Osteocyte (in vitro differentiated cells): Measurements from ENCODE around the gene RALBP1. TPM values are rescaled to one million over a fixed set of nuclear protein-coding genes. Genes with fewer than 3 reads are reported as not detected.
"Not testable (repeated sequence)": the region's sequence is repeated elsewhere in the genome, so short reads cannot be mapped to it uniquely, and the experiment has no call there.

ENCODE experiments used
- DNase-seq: peaks from one replicate; pipeline ENCODE4 v3.0.0; 2021; ENCODE audit warnings: mixed read lengths; ENCODE audit not compliant: unreplicated experiment; ENCODE audit errors: extremely low spot score
- H3K27ac Mint-ChIP-seq: one replicate; pipeline ENCODE4 v1.8.0; 2021; ENCODE audit warnings: mild to moderate bottlenecking, mixed read lengths; ENCODE audit not compliant: unreplicated experiment
- H3K27me3 Mint-ChIP-seq: one replicate; pipeline ENCODE4 v1.8.0; 2021; ENCODE audit warnings: mixed read lengths; ENCODE audit not compliant: unreplicated experiment
- H3K36me3 Mint-ChIP-seq: one replicate; pipeline ENCODE4 v1.8.0; 2021; ENCODE audit warnings: mixed read lengths; ENCODE audit not compliant: unreplicated experiment
- H3K4me1 Mint-ChIP-seq: one replicate; pipeline ENCODE4 v1.8.0; 2021; ENCODE audit warnings: mixed read lengths; ENCODE audit not compliant: unreplicated experiment
- H3K4me3 Mint-ChIP-seq: one replicate; pipeline ENCODE4 v1.8.0; 2021; ENCODE audit warnings: mild to moderate bottlenecking, moderate library complexity, mixed read lengths; ENCODE audit not compliant: unreplicated experiment
- H3K9me3 Mint-ChIP-seq: one replicate; pipeline ENCODE4 v1.8.0; 2021; ENCODE audit warnings: mixed read lengths; ENCODE audit not compliant: unreplicated experiment
- total RNA-seq: library from RNA; stranded (reverse); gene quantifications from 2 replicates; pipeline ENCODE4 v1.2.1, GENCODE V29; 2021
- TF ChIP-seq, protein P1 (sequence below): fragments of 200-600 bp; sonication (generic); IDR thresholded peaks from 2 replicates; pipeline ENCODE4 v1.5.0; 2021; ENCODE audit warnings: antibody characterized with exemption, mild to moderate bottlenecking, moderate library complexity

The RALBP1 gene
- total RNA-seq, 1 donor from 2014 or later: 50.9 TPM

DNA sequence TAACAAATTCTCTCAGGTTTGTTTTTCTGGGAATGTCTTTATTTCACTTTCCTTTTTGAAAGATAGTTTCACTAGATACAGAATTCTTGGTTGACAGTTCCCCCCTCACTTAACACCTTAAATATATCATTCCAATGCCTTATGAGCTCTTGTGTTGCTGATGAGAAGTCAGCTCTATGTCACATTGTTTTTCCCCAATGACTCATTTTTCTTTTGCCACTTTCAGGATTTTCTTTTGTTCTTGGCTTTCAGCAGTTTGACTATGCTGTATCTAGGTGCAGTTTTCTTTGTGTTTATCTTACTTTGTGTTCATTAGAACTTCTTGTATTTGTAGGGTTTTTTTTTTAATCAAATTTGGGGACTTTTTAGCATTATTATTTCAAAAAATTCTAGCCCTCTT, 5.6 kb upstream of the RALBP1 start:
- H3K9me3 Mint-ChIP-seq: peaks cover 29% of the 10 kb centered on the region
- TF ChIP-seq, protein P1, sequence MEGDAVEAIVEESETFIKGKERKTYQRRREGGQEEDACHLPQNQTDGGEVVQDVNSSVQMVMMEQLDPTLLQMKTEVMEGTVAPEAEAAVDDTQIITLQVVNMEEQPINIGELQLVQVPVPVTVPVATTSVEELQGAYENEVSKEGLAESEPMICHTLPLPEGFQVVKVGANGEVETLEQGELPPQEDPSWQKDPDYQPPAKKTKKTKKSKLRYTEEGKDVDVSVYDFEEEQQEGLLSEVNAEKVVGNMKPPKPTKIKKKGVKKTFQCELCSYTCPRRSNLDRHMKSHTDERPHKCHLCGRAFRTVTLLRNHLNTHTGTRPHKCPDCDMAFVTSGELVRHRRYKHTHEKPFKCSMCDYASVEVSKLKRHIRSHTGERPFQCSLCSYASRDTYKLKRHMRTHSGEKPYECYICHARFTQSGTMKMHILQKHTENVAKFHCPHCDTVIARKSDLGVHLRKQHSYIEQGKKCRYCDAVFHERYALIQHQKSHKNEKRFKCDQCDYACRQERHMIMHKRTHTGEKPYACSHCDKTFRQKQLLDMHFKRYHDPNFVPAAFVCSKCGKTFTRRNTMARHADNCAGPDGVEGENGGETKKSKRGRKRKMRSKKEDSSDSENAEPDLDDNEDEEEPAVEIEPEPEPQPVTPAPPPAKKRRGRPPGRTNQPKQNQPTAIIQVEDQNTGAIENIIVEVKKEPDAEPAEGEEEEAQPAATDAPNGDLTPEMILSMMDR: no peak
- H3K27me3 Mint-ChIP-seq: peaks cover 19% of the 10 kb centered on the region
- H3K4me3 Mint-ChIP-seq: no peak overlapping the region
- H3K4me1 Mint-ChIP-seq: peaks cover 8% of the 10 kb centered on the region
- H3K36me3 Mint-ChIP-seq: peaks cover 3% of the 10 kb centered on the region
- DNase-seq: no peak
- no peak overlapping the region for H3K27ac Mint-ChIP-seq

DNA sequence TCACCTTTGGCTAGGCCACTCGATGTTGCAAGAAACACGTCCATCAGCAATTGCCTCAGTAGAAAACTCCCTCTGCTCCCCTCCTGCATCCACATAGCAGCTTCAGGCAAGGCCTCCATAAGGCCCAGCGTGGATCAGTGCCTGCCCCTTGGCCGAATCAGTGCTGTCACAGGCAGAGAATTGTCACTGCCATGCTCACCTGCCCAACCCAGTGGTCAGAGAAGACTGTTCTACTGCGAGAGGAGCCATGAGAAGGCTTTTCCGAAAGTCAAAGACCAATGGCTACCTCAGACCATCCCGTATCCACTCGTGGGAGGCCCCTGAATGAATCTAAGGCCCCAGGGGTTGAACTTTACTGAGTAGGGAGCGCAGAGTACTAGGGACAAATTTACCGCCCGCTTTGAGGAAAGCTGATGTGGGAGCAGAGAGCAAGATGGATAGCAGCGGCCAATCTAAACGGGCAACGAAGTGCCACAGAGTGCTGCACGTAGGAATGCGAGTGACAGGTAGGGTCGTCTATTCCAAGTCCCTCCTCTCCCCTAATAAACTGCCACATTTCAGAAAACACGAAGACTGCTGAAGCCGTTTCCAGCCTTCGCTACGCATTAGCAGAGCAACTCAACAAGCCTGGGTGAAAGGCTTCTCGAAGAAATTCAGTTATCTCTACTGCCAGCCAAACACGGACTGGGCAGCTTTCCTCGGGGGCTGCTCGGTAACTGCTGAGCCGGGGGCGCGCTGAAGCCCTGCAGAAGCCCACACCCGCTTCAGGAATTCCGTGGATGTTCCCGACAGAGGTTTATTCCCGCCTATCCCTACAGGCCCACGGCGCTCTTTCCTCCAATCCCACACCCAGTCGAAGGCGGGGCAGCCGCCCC, 968 bp upstream of the RALBP1 start:
- DNase-seq: no peak
- peaks cover 2% of the 10 kb centered on the region for H3K36me3 Mint-ChIP-seq
- peaks cover 12% of the 10 kb centered on the region for H3K27me3 Mint-ChIP-seq
- peaks cover 26% of the 10 kb centered on the region for H3K4me1 Mint-ChIP-seq
- TF ChIP-seq, protein P1: no peak
- peak overlapping the region; percentile 94 for H3K27ac Mint-ChIP-seq
- H3K9me3 Mint-ChIP-seq: peaks cover 9% of the 10 kb centered on the region
- H3K4me3 Mint-ChIP-seq: peak overlapping the region; percentile 86

DNA sequence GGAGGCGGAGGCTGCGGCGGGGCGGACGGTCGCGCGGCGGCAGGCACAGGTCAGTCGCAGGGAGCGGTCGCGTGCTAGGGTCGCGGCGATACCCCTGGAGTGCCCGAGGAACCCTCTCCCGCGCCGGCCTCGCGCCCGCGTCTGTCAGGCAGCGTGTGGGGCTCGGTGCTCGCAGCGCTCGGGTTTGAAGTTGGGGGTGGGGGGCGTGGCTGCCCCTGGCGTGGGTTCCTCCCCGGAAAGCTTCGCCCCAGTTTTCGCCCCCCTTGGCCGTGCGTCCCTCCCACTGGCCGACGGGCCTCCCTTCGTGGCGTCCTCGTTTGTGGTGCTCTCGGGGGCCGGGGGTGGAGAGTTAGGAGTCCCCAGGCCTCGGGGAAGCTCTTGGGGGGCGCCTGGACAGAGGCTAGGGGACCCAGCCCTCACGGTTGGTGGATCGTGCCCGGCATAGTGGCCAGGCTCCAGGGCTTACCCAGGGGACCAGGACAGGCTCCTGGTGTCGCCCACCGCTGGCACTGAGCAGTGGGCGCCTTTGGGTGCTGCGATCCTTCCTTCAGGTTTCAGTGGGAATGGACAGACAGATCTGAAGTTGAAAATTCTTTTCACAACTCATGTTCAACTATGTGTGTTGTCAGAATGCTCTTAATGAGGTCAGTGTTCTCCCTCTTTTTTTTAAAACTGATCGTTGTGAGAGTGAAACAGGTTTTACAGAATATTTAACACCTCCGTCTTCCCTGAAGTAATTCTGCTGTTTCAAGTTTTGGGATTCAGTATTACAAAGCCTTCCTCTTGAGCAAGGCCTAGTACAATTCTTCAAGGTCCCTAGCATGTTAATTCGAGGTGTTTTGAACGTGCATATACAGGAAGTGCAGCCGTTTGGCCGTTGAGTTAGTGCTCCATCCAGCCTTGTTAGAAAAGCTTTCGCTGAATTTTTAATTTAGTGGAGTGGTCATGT, 604 bp downstream of the RALBP1 start:
- TF ChIP-seq, protein P1: no peak
- peaks cover 7% of the 10 kb centered on the region for H3K27me3 Mint-ChIP-seq
- H3K9me3 Mint-ChIP-seq: no peaks in the 10 kb centered on the region
- no peak for DNase-seq
- peaks cover 8% of the 10 kb centered on the region for H3K36me3 Mint-ChIP-seq
- peak overlapping the region; percentile 76 for H3K27ac Mint-ChIP-seq
- peaks cover 26% of the 10 kb centered on the region for H3K4me1 Mint-ChIP-seq
- peak overlapping the region; percentile 86 for H3K4me3 Mint-ChIP-seq

DNA sequence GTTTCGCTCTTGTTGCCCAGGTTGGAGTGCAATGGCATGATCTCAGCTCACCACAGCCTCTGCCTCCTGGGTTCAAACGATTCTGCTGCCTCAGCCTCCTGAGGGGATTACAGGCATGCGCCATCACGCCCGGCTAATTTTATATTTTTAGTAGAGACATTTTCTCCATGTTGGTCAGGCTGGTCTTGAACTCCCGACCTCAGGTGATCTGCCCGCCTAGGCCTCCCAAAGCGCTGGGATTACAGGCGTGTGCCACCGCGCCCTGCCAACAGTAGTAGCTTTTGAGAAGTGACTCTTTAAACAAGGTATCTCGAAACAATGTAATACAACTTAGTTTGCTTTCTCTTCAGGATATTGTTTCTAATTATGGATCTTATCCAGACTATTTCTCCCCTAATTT, 1.6 kb downstream of the RALBP1 start:
- H3K4me1 Mint-ChIP-seq: peaks cover 26% of the 10 kb centered on the region
- H3K36me3 Mint-ChIP-seq: not testable (repeated sequence)
- H3K27ac Mint-ChIP-seq: peak overlapping the region; percentile 14

DNA sequence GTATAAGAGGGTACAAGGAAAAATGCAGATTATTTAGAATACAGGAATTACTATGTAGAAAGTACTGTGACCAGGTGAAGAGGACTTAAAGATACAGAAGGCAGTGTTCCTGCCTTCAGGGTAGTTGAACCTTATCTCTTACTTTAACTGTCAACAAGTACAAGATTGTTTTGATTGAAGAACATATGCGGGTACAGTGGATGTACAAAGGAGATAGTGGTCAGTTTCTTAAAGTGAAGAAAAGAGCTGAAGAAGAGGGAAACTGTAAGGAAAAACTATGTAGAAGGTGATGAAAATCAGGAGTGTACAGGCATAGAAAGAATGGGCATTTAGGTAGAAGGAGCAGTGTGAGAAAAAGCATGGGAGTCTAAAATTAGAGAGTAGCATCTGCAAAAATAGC, 2.2 kb downstream of the RALBP1 start:
- H3K4me1 Mint-ChIP-seq: peaks cover 26% of the 10 kb centered on the region
- peaks cover 10% of the 10 kb centered on the region for H3K36me3 Mint-ChIP-seq
- H3K4me3 Mint-ChIP-seq: peak overlapping the region; percentile 31
- H3K27me3 Mint-ChIP-seq: peaks cover under 1% of the 10 kb centered on the region
- no peak for DNase-seq
- TF ChIP-seq, protein P1: no peak
- H3K9me3 Mint-ChIP-seq: no peaks in the 10 kb centered on the region
- peak overlapping the region; percentile 14 for H3K27ac Mint-ChIP-seq

More for the DNA sequence above, 1.6 kb downstream of the RALBP1 start:
- H3K4me3 Mint-ChIP-seq: peak overlapping the region; percentile 86
- not testable (repeated sequence) for H3K9me3 Mint-ChIP-seq, DNase-seq, H3K27me3 Mint-ChIP-seq
